HG03521 (cell line): Measurements from ENCODE around the gene BIRC2.
A peak's percentile ranks its signal among the peaks of the same experiment; 100 is the strongest.
"Not testable (repeated sequence)": the region's sequence is repeated elsewhere in the genome, so short reads cannot be mapped to it uniquely, and the experiment has no call there.

Experiments
- ATAC-seq: cut with Tn5 transposase; IDR thresholded peaks from one replicate; pipeline ENCODE4 v1.9.1; 2021; ENCODE audit warnings: mild to moderate bottlenecking, moderate library complexity; ENCODE audit not compliant: unreplicated experiment

Gene BIRC2

GRCh38 chr11:102374633-102375424, 27.8 kb downstream of the BIRC2 start:
- not testable (repeated sequence) for ATAC-seq

- no peak for ATAC-seq
These were observed 28.8 kb downstream of the BIRC2 start for GRCh38 chr11:102375720-102376399.

- ATAC-seq, result no peak
These were observed 30.9 kb downstream of the BIRC2 start for GRCh38 chr11:102377891-102378290.

GRCh38 chr11:102378818-102379217, 31.8 kb downstream of the BIRC2 start:
- no peak for ATAC-seq

- ATAC-seq, result no peak
These were observed 35.4 kb downstream of the BIRC2 start for GRCh38 chr11:102382384-102382783.

- no peak for ATAC-seq
These were observed 36.8 kb downstream of the BIRC2 start for GRCh38 chr11:102383839-102384238.

GRCh38 chr11:102384419-102385079, 37.5 kb downstream of the BIRC2 start:
- ATAC-seq, result no peak

- ATAC-seq, result no peak
These were observed 38.3 kb downstream of the BIRC2 start for GRCh38 chr11:102385085-102386007.

GRCh38 chr11:102386136-102386734, 39.2 kb downstream of the BIRC2 start:
- ATAC-seq, result no peak

GRCh38 chr11:102387043-102387781, 40.2 kb downstream of the BIRC2 start:
- no peak for ATAC-seq

GRCh38 chr11:102389253-102389652, 42.2 kb downstream of the BIRC2 start:
- no peak for ATAC-seq

GRCh38 chr11:102390667-102391465, 43.9 kb downstream of the BIRC2 start:
- ATAC-seq, result peak; percentile 76

- no peak for ATAC-seq
These were observed 44.7 kb downstream of the BIRC2 start for GRCh38 chr11:102391549-102392237.

- ATAC-seq, result no peak
These were observed 46.3 kb downstream of the BIRC2 start for GRCh38 chr11:102393272-102393730.

GRCh38 chr11:102395720-102396393, 48.8 kb downstream of the BIRC2 start:
- no peak for ATAC-seq

GRCh38 chr11:102396708-102397563, 49.9 kb downstream of the BIRC2 start:
- no peak for ATAC-seq

- no peak for ATAC-seq
These were observed 51.3 kb downstream of the BIRC2 start for GRCh38 chr11:102398297-102398696.
